NK-92 treated with Interleukin-12 subunit alpha and Interleukin-12 subunit beta, amount 100 ng/mL, for 24 hours (cell line): Measurements from ENCODE around the gene NPL.

ENCODE experiments used
- DNase-seq: peaks from one replicate; lab custom pipeline; 2025; lab: John Stamatoyannopoulos, UW

Gene NPL

DNA sequence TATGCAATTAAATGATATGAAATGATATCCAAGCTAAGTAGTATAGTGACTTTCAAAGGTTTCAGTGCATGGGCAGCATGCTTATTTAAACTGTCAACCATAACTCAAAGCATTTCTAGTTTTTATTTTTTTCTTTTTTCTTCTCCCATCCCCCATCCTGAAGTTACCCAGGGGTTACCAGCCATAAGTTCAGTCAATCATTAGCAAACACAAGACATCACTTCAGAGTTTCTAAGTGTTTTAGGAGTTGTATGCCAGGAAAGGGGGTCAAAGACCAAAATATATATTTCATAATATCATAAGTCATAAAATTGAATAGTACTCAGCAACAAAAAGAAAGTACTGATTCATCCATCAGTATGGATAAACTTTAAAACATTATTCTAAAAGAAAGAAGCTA, 78.3 kb downstream of the NPL start:
- DNase-seq, result no peak

DNA sequence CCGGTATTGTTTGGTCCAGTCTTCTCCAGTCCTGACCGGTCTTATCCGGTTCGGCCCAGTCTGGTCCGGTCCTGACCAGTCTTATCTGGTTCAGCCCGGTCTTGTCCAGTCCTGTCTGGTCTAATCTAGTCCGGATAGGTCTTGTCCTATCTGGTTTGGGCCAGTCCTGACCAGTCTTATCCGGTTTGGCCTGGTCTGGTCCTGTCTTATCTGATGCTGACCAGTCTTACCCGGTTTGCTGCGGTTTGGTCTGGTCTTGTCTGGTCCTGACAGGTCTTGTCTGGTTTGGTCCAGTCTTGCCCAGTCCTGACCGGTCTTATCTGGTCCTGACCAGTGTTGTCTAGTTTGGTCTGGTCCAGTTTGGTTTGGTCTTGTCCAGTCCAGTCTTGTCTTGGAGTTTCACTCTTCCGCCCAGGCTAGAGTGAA, 79.7 kb downstream of the NPL start:
- DNase-seq, result peak; percentile 30

DNA sequence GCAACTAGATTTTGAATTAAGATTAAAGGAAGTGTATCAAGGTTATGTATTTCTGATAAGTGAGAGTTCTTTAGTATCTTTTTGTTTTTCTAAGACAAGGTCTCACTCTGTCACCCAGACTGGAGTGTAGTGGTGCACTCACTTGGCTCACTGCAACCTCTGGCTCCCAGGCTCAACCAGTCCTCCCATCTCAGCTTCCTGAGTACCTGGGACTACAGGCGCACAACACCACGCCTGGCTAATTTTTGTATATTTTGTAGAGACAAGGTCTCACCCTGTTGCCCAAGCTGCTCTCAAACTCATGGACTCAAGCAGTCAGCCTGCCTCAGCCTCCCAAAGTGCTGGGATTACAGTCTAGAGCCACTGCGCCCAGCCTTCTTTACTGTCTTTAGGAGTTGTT, 83.3 kb downstream of the NPL start:
- no peak for DNase-seq

DNA sequence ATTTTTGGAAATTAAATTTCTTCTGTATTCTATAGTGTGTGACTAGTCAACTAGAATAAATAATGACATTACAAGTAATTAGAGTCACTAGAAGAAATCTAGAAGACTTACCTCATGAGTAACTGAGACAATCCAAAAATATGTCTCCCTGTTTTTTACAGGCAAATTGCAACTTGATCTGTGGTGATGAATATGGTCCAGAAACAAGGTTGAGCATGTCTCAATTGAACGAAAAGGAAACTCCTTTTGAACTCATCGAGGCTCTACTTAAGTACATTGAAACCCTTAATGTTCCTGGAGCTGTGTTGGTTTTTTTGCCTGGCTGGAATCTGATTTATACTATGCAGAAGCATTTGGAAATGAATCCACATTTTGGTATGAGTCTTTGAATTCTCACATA, 86.3 kb downstream of the NPL start:
- DNase-seq, result no peak

DNA sequence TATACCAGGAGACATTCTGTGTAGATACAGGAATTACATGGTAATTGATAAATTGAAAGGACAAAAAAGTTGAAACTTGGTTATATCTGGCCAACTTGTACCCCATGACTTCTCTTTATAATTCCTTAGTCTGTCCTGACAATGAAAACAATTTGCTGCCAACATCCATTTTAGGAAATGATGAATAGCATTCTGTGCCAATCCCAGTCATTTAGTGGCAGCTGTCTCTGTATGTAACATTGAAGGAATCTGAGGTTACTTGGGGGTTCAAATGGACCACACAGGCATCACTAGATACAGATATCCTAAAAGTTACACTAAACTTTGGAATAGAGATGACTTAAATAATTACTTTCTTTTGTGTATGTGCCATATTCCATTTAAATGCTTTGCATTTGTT, 87.8 kb downstream of the NPL start:
- DNase-seq, result no peak

DNA sequence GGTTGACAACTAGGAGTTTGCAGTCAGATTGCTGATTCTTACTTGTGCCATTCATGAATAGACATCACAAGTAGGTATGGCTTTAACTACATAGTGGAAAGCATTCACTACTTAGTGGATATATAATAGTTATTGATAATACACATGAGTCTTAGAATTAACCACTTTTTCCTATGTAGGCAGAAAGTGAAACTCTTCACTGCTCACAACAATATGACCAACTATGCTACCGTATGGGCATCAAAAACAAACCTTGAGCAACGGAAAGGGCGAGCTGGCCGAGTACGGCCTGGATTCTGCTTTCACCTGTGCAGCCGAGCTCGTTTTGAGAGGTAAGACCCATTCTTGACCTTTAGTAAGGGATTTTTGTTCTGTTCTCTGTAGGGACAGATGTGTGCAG, 88.3 kb downstream of the NPL start:
- DNase-seq, result no peak
